Measurements from ENCODE around the gene ZNF155. TPM values are rescaled to one million over a fixed set of nuclear protein-coding genes. Genes with fewer than 3 reads are reported as not detected.

The ZNF155 gene
- polyA plus RNA-seq, 1 donor (not counting 4 experiments of a cell fraction or from before 2014, with no cell fraction given): 7.0 TPM

DNA sequence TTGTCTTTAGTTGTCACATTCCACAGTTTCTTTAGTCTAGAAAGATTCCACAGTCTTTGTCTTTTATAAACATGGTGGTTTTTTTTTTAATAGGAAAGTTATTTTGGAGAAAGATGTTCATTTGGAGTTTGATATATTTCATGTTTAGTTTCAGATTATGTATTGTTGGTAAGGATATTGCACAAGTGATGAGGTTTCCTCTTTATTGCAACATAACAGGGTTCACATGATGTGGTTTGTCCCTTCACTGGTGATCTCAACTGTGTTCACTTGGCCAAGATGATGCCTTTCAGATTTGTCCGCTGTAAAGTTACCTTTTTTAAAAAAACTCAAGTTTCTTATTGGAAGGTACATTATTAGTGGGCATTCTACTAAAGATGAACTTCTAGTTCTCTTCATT lies 22.0 kb downstream of the ZNF155 start:
- DNase-seq (ENCODE audit: low read depth, low spot score) (no peak), FAIRE-seq (no peak)
- H3K27me3 ChIP-seq (ENCODE audit: control insufficient read depth, extremely low read depth, insufficient read depth, low read length): no peaks in the 10 kb centered on the region
- H3K4me3 ChIP-seq (ENCODE audit: control insufficient read depth in 2 of 3, extremely low read depth in 1 of 3, insufficient read depth in 2 of 3, low read depth in 1 of 3, low read length in 3 of 3): no peak overlapping the region
- TF ChIP-seq, protein P1, sequence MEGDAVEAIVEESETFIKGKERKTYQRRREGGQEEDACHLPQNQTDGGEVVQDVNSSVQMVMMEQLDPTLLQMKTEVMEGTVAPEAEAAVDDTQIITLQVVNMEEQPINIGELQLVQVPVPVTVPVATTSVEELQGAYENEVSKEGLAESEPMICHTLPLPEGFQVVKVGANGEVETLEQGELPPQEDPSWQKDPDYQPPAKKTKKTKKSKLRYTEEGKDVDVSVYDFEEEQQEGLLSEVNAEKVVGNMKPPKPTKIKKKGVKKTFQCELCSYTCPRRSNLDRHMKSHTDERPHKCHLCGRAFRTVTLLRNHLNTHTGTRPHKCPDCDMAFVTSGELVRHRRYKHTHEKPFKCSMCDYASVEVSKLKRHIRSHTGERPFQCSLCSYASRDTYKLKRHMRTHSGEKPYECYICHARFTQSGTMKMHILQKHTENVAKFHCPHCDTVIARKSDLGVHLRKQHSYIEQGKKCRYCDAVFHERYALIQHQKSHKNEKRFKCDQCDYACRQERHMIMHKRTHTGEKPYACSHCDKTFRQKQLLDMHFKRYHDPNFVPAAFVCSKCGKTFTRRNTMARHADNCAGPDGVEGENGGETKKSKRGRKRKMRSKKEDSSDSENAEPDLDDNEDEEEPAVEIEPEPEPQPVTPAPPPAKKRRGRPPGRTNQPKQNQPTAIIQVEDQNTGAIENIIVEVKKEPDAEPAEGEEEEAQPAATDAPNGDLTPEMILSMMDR (optimal IDR thresholded peaks at IDR 0.05 in 1 of 3, IDR thresholded peaks at IDR 0.05 in 1 of 3, conservative IDR thresholded peaks at IDR 0.05 in 1 of 3; ENCODE audit: extremely low read depth in 1 of 3, insufficient read depth in 2 of 3, low read length in 3 of 3): no peak
- TF ChIP-seq EZH2 (IDR thresholded peaks at IDR 0.05; ENCODE audit: low read length): no peak
- no peaks in the 10 kb centered on the region for H4K20me1 ChIP-seq (ENCODE audit: control insufficient read depth, extremely low read depth, insufficient read depth, low read length)
- no peaks in the 10 kb centered on the region for H3K9me1 ChIP-seq (ENCODE audit: control insufficient read depth, extremely low read depth, insufficient read depth, low read length)
- dilution Hi-C loops (cut with MboI; ENCODE audit: extremely low pct_ligation_motif_present, low sequenced_read_pairs): no loop called here
- no peak overlapping the region for H3K4me2 ChIP-seq (ENCODE audit: control insufficient read depth, extremely low read depth, insufficient read depth, low read depth, low read length)
- peaks cover 21 to 23% of the 10 kb centered on the region in 2 experiments for H3K36me3 ChIP-seq (ENCODE audit: control insufficient read depth in 2 of 2, extremely low read depth in 1 of 2, insufficient read depth in 2 of 2, low read length in 2 of 2)
- peaks cover 12% of the 10 kb centered on the region for H3K9me3 ChIP-seq (ENCODE audit: control insufficient read depth, low read depth, low read length)
- peaks cover 8% of the 10 kb centered on the region for H3K79me2 ChIP-seq (ENCODE audit: control insufficient read depth, insufficient read depth, low read length)
- H3K4me1 ChIP-seq (ENCODE audit: control insufficient read depth, extremely low read depth, insufficient read depth, low read length): no peaks in the 10 kb centered on the region
- H3K27ac ChIP-seq (ENCODE audit: control insufficient read depth, insufficient read depth, low read length): no peak overlapping the region
- H2AFZ ChIP-seq (ENCODE audit: control insufficient read depth, low read length): no peak overlapping the region
- H3K9ac ChIP-seq (ENCODE audit: control insufficient read depth, extremely low read depth, insufficient read depth, low read length): no peak overlapping the region

- H2AFZ ChIP-seq (ENCODE audit: control insufficient read depth, low read length): no peak overlapping the region
- no peak for DNase-seq (ENCODE audit: low read depth, low spot score)
- H3K9ac ChIP-seq (ENCODE audit: control insufficient read depth, extremely low read depth, insufficient read depth, low read length): no peak overlapping the region
- no peaks in the 10 kb centered on the region for H3K27me3 ChIP-seq (ENCODE audit: control insufficient read depth, extremely low read depth, insufficient read depth, low read length)
- H4K20me1 ChIP-seq (ENCODE audit: control insufficient read depth, extremely low read depth, insufficient read depth, low read length): no peaks in the 10 kb centered on the region
- H3K9me3 ChIP-seq (ENCODE audit: control insufficient read depth, low read depth, low read length): peaks cover 12% of the 10 kb centered on the region
- peaks cover 21 to 24% of the 10 kb centered on the region in 2 experiments for H3K36me3 ChIP-seq (ENCODE audit: control insufficient read depth in 2 of 2, extremely low read depth in 1 of 2, insufficient read depth in 2 of 2, low read length in 2 of 2)
- TF ChIP-seq, protein P1 (optimal IDR thresholded peaks at IDR 0.05 in 1 of 3, IDR thresholded peaks at IDR 0.05 in 1 of 3, conservative IDR thresholded peaks at IDR 0.05 in 1 of 3; ENCODE audit: extremely low read depth in 1 of 3, insufficient read depth in 2 of 3, low read length in 3 of 3): no peak
- TF ChIP-seq EZH2 (IDR thresholded peaks at IDR 0.05; ENCODE audit: low read length): no peak
- no peaks in the 10 kb centered on the region for H3K4me1 ChIP-seq (ENCODE audit: control insufficient read depth, extremely low read depth, insufficient read depth, low read length)
- no peak overlapping the region for H3K27ac ChIP-seq (ENCODE audit: control insufficient read depth, insufficient read depth, low read length)
- H3K9me1 ChIP-seq (ENCODE audit: control insufficient read depth, extremely low read depth, insufficient read depth, low read length): no peaks in the 10 kb centered on the region
- dilution Hi-C loops (cut with MboI; ENCODE audit: extremely low pct_ligation_motif_present, low sequenced_read_pairs): no loop called here
- no peak overlapping the region for H3K4me2 ChIP-seq (ENCODE audit: control insufficient read depth, extremely low read depth, insufficient read depth, low read depth, low read length)
- no peak overlapping the region for H3K4me3 ChIP-seq (ENCODE audit: control insufficient read depth in 2 of 3, extremely low read depth in 1 of 3, insufficient read depth in 2 of 3, low read depth in 1 of 3, low read length in 3 of 3)
- no peak for FAIRE-seq
- peaks cover 8% of the 10 kb centered on the region for H3K79me2 ChIP-seq (ENCODE audit: control insufficient read depth, insufficient read depth, low read length)
Measured at GRCh38 chr19:44007473-44007872, 23.5 kb downstream of the ZNF155 start.

Data from keratinocyte (primary cell).